Urothelium cell line (cell line): ENCODE results near the gene GRID1.
"Not testable (repeated sequence)": the region's sequence is repeated elsewhere in the genome, so short reads cannot be mapped to it uniquely, and the experiment has no call there.

Experiments
- DNase-seq: peaks from one replicate; pipeline ENCODE4 v3.0.0; 2011; ENCODE audit warnings: low spot score, mixed read lengths
- FAIRE-seq: peaks from 2 replicates; lab custom pipeline; 2011; peaks lifted over from hg19 to GRCh38; lab: Jason Lieb, UNC

The GRID1 gene

GRCh38 chr10:86032087-86032486, 334.5 kb downstream of the GRID1 start:
- not testable (repeated sequence) for FAIRE-seq, DNase-seq

GRCh38 chr10:86030312-86030711, 336.3 kb downstream of the GRID1 start:
- DNase-seq = no peak
- FAIRE-seq = no peak

DNA sequence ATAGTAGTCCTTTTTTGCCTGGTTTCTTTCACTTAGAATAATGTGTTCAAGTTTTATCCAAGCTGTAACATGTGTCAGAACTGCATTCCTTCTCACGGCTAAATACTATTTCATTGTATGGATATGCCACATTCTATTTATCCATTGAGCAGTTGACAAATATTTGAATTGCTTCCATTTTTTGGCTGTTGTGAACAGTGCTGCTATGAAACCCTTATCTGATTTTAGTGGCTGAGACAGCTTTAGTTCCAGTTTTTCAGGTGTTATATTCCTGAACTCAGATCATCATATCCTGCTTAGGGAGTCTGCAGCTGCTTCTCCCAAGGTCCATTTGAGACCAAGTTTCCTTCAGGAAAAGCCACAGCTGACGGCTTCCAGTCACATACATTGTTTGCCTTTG, 339.2 kb downstream of the GRID1 start:
- no peak for FAIRE-seq

DNA sequence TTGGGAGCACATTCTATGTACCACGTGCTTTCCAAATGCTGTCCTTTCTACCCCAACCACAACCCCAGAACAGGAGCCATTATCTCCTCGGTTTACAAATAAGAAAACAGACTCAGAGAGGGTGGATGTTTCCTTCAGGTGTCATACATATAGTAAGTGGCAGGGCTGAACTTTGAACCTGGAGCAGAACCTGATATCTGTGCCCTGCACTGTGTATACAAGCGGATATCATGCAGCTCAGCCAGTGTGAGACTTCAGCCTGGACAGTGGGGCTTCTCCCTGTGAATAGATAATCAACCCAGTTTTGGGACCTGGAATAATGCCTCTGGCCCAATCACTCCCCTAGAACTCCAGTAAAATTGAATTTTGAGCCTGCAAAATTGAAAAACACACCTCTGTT, 341.1 kb downstream of the GRID1 start:
- no peak for DNase-seq
- FAIRE-seq = no peak

More for the DNA sequence above, 339.2 kb downstream of the GRID1 start:
- no peak for DNase-seq

- FAIRE-seq (no peak), DNase-seq (no peak)
These were observed 342.1 kb downstream of the GRID1 start for GRCh38 chr10:86024281-86025041.

DNA sequence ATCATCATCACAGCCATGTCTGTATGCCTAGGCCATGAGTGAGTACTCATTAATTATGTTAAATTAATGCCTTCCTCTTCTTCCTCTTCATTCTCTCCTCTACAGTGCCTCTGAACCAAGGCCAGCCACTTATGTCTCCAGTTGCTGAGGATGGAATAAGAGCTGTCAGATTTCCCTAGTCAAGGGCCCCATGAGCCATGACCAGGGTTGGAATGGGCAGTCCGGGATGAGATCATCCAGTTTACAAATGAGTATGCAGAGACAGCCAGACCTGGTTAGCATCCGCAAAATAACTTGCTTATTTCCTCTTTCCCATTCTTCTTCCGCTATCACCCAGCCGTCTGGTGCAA, 342.7 kb downstream of the GRID1 start:
- DNase-seq = no peak

DNA sequence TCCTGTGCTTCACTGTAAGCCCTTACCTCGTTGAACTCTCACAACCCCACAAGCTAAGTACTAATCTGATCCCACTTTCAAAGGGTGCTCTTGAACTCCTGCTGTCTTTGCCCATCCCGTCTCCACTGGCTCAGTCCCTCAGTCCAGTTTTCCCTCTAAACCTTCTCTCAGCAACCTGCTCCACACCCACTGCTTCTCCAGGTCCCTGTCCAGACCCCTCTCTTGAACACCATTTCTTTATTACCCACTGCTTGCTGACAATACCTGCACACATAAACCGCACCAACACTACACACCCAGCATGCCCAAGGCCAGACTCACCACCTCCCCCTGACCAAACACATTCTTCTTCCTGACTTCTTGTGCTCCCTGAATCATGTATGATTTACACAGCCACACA, 343.3 kb downstream of the GRID1 start:
- FAIRE-seq (no peak), DNase-seq (no peak)

More for the DNA sequence above, 342.7 kb downstream of the GRID1 start:
- no peak for FAIRE-seq

DNA sequence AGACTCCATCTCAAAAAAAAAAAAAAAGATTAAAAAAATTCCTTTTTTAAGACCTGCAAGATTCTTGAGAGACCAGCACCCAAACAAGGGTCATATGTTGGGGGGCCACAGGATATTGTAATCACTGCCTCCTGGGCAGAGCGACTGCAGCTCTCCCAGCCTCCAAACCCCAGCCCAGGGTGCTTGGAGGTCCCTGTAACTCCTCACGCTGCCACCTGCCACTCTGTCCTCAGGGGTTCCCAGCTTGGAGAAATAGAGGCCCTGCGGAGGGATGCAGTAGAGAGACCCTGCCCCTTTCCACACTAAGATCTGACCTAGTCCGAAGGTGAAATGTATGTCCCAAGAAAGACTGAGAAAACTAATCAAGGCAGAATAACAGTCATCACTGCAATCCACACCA, 343.7 kb downstream of the GRID1 start:
- FAIRE-seq (no peak), DNase-seq (no peak)

- no peak for DNase-seq
- peak; percentile 42 for FAIRE-seq
These were observed 346.5 kb downstream of the GRID1 start for GRCh38 chr10:86020134-86020533.

DNA sequence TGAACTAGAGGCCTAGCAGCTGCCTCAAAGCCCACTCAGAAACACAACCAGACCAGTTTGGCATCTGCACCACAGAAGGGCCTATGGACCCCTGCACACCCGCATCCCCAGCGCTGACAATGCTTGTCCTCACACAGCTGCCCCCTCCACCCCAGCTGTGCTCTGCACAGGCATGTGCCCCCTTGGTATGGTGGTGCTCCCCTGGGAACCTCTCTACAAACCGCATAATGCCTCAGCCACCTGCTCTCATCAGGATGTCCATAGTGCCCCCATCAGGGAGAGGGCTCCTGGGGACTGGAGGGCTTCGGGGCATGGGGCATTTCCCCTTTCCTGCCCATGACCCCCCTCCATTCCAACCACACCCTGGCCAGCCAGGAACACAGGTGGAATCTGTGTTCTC, 347.5 kb downstream of the GRID1 start:
- DNase-seq (no peak), FAIRE-seq (no peak)

DNA sequence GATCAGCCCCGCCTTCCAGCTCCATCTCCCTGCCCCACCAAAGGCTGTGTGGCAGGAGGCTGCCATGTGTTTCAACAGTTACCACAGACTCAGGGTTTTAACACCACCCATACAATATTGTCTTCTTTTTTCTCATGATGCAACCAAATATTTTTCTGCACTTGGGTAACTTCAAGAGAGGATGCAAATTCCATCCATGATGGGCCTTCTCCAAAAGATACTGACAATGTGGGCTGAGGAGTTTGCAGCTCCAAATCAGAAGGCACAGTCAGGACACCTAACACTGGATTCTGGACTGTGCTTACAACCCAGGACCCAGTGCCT, 347.9 kb downstream of the GRID1 start:
- FAIRE-seq = no peak
- DNase-seq = no peak

DNA sequence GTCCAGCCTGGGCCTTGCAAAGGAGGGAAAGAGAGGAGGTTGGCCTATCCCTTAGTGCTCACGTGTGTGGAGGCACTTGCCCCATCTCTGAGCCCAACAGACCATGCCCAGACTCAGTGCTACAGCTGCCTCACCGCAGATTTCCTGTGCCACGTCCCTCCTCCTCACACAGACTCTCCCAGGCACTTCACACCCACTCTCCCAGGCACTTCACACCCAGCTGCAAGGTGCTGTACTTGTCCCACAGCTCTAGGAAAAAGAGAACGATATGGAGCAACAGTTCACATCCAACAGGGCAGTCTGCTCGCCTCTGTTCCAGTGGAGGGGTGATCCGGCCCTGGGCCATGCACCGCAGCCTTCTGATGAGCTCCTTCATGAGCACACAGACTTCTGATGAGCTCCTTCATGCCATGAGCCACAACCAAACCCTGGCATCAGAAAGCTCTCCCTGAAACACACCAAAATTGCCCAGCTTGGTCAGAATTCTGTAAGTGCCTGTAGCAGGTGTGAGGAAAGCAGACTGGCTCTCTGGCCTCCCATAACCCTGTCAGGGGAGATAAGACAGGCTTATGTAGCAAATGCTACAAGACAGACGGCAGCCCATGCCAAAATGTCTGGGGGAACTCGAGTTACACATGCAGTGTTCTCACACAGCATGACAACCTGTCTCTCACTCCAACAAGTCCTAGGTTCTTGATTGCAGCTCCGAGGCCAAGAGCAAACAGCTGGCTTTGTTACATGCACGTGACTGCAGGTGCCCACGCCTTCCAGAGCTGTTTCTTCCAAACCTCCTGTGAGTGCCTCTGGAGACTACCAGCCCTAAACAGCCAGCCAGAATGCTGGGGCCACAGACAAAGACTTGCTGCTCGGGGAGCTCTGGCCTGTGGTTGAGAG, 348.5 kb downstream of the GRID1 start:
- FAIRE-seq (no peak), DNase-seq (no peak)

DNA sequence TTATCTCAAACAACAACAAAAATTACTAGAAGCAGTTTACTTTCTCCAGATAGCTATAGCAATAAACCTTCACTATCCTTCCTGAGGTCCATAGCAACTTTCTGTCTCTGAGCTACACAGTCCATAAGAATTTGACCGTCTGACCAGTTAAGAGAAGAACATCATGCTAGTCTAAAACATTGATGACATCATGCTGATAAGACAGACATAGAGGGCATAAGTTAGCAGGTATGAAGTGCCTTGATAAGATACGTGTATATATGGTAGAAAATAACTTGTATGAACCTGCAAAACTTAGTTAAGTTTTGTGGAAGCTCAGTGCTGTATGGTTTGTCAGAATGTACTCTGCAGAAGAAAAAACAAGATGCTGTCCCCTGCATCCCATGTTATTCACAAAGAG, 353.0 kb downstream of the GRID1 start:
- no peak for DNase-seq
- no peak for FAIRE-seq

DNA sequence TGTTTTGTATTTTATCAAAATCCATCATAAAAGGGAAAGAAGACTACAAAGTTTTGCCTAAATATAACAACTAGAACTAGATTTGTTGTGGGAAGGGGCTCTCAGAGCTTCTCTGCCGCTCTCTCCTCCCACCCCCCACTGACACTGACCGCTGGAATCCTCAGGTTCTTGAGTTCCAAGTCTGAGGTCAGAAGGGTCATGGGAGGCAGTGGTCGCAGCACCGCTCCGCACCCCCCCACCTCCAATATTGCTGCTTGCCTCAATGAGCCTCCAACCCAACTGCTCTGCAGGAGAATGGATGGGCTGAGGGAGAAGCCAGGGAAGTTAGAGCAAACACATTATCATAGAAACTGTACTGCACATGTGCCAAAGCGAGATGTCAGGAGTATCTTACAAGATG, 359.4 kb downstream of the GRID1 start:
- DNase-seq (no peak), FAIRE-seq (no peak)

DNA sequence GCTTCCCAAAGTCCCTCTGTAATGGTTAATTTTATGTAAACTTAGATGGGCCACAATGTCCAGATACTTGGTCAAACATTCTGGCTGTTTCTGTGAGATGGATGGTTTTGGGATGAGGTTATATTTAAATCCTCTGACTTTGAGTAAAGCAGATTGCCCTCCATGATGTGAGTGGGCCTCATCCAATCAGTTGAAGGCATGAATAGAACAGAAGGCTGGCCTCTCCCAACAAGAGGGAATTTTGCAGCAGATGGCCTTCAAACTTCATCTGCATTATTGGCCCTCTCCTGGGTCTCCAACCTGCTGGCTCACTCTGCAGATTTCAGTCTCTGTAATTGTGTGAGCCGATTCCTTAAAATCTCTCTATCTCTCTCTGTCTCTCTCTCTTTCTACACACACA, 362.3 kb downstream of the GRID1 start:
- FAIRE-seq = no peak
- DNase-seq = no peak

DNA sequence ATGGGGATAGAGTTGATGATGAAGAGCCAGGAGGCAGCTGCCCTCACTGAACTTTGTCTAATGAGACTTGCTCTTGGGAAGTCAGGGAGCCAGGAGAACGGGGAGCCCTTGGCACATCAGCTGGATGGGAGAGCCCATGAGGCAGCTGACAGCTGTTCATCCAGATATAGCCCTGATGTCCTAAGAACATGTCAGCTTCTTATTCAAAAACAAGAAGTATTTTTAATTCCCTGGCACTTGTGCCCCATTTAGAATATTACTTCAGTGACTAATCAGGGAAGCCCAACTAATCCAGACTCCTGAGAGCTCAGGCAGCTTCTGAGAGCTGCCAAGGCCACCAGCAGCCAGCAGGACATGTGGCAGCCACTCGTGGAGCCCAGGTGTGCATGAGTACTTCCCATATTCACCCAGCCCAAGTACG, 363.4 kb downstream of the GRID1 start:
- FAIRE-seq (no peak), DNase-seq (no peak)

GRCh38 chr10:86001521-86001920, 365.1 kb downstream of the GRID1 start:
- no peak for FAIRE-seq
- no peak for DNase-seq

- DNase-seq (no peak), FAIRE-seq (no peak)
These were observed 369.1 kb downstream of the GRID1 start for GRCh38 chr10:85997544-85997943.

DNA sequence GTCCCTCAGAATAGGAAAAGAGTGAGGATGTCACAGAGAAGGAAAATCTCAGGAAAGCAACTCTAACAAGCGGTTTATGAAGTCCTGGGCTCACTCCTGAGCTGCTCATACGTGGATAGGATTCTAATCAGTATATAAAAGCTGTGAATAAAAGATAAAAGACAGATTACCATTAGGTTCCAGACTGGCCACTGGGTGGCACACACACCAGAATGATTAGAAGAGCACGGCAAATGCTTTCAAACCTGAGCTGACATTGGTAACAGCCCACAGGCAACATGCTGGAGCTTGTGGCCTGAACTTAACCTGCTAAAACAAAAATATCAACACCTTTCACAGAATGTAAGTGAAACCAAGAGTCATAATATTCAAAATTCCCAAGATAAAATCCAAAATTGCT, 370.8 kb downstream of the GRID1 start:
- no peak for FAIRE-seq
- DNase-seq = peak; percentile 44

- FAIRE-seq = no peak
- DNase-seq = no peak
These were observed 372.6 kb downstream of the GRID1 start for GRCh38 chr10:85993840-85994507.

DNA sequence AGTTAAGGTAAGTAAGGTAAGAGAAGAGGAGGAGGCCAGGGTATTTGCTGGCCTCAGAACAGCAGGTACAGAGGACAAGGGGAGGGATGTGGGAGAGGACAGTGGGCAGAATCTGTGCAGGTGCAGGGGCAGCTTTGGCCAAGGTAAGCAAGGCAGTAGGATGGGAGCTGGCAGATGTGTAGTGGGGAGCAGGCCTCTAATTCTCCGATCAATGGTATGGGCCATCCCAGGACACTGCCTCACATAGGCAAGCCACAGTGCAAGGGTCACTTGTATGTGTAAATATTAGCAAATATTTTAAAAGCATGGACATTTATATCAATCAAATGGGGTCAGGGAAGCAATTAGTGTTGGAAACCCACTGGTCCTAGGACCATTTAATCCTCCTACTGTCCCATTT, 373.5 kb downstream of the GRID1 start:
- DNase-seq (no peak), FAIRE-seq (no peak)

DNA sequence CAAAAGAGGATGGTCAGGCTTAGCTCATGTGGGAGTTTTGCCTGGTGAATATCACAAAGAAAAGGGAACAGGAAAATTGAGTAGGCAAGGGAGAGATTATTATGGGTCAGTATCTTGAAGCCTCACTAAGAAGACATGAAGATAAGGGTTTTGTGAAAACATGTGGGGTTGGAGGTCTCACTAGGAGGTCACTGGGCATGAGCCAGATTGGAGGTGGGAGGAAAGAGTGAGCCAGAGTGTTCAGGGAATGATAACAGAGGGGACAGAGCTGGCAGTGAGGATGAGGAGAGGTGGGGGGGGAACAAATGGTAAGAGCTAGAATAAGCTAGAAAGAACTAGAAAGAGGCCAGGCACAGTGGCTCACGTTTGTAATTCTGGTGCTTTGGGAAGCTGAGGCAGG, 374.3 kb downstream of the GRID1 start:
- FAIRE-seq = no peak
- no peak for DNase-seq
